ENCODE data around the gene CACNA1H.

CACNA1H gene

DNA sequence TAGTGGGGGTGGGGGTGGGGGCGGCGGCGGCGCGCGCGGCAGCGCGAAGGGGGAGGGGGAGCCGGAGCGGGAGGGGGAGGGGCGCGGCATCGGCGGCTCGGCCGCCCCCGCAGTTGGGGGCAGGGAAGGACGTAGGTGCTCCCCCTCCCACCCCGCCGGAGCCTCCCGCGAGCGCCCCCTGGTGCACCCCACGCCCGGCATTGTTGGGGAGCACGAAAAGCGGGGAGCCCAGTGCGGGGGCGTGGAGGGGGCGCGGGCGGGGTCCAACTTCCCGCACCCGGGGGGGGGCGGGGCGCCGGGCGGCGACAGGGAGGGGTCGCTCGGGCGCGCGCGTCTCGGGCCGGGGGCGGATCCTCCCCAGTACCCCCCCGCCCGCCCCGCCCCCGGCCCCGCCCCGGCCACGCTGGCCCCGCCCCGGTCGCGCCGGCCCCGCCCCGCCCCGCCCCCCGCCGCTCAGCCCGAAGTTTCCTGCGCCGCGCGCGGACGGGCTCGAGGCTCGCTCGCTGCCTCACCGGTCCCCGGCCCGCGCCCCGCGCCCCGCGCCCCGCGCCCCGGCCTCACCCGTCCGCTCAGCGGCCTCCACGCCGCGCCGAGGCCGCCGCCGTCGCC lies at the start of gene CACNA1H:
Gene CACNA1H, plus strand, starts transcription at position 456 of the 609 bp plus-strand sequence. CDS start 632 bp downstream, outside the sequence.
- TF ChIP-seq, protein P1, sequence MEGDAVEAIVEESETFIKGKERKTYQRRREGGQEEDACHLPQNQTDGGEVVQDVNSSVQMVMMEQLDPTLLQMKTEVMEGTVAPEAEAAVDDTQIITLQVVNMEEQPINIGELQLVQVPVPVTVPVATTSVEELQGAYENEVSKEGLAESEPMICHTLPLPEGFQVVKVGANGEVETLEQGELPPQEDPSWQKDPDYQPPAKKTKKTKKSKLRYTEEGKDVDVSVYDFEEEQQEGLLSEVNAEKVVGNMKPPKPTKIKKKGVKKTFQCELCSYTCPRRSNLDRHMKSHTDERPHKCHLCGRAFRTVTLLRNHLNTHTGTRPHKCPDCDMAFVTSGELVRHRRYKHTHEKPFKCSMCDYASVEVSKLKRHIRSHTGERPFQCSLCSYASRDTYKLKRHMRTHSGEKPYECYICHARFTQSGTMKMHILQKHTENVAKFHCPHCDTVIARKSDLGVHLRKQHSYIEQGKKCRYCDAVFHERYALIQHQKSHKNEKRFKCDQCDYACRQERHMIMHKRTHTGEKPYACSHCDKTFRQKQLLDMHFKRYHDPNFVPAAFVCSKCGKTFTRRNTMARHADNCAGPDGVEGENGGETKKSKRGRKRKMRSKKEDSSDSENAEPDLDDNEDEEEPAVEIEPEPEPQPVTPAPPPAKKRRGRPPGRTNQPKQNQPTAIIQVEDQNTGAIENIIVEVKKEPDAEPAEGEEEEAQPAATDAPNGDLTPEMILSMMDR (IDR thresholded peaks at IDR 0.05; ENCODE audit: control insufficient read depth, extremely low read depth, insufficient read depth): peak; percentile 35
- 0 out of 2 replicates have a peak within 1 kb of the TSS, but pooled peaks have one; percentile 18 for H3K4me3 ChIP-seq (ENCODE audit: low read depth, low read length)

GRCh38 chr16:1103636-1103980 lies 49.3 kb upstream of the CACNA1H start:
- DNase-seq (ENCODE audit: low read depth): no peak
- H3K4me3 ChIP-seq (ENCODE audit: low read depth, low read length): no peak overlapping the region
- TF ChIP-seq, protein P1 (IDR thresholded peaks at IDR 0.05; ENCODE audit: control insufficient read depth, extremely low read depth, insufficient read depth): no peak

More for the DNA sequence above, at the start of gene CACNA1H:
- no peak for DNase-seq (ENCODE audit: low read depth)

GRCh38 chr16:1105888-1106620 lies 46.9 kb upstream of the CACNA1H start:
- H3K4me3 ChIP-seq (ENCODE audit: low read depth, low read length): no peak overlapping the region
- TF ChIP-seq, protein P1 (IDR thresholded peaks at IDR 0.05; ENCODE audit: control insufficient read depth, extremely low read depth, insufficient read depth): peak; percentile 100

DNA sequence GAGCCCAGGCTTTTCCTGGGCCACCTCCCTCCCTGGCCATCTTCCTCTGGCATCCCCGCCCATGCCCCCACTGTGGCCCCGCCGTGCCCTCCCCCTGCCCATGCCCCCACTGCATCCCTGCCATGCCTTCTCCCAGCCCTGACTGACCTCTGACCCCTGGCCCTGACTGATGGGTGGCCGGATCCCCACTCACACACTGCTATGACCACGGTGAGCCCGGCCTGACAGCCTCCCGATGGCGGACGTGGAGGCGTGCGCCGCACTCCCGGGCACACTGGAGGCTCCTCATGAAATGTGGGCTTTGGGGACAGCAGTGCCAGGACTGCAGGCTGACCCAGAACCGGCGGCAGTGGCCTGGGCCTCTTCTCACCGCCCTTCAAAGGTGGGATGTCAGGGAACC lies 46.2 kb upstream of the CACNA1H start:
- H3K4me3 ChIP-seq (ENCODE audit: low read depth, low read length): no peak overlapping the region
- TF ChIP-seq, protein P1 (IDR thresholded peaks at IDR 0.05; ENCODE audit: control insufficient read depth, extremely low read depth, insufficient read depth): no peak
- DNase-seq (ENCODE audit: low read depth): no peak

More at GRCh38 chr16:1105888-1106620, 46.9 kb upstream of the CACNA1H start:
- DNase-seq (ENCODE audit: low read depth): no peak

GRCh38 chr16:1107141-1107540 lies 45.8 kb upstream of the CACNA1H start:
- H3K4me3 ChIP-seq (ENCODE audit: low read depth, low read length): no peak overlapping the region
- DNase-seq (ENCODE audit: low read depth): no peak
- TF ChIP-seq, protein P1 (IDR thresholded peaks at IDR 0.05; ENCODE audit: control insufficient read depth, extremely low read depth, insufficient read depth): no peak

- no peak for DNase-seq (ENCODE audit: low read depth)
- no peak overlapping the region for H3K4me3 ChIP-seq (ENCODE audit: low read depth, low read length)
- TF ChIP-seq, protein P1 (IDR thresholded peaks at IDR 0.05; ENCODE audit: control insufficient read depth, extremely low read depth, insufficient read depth): no peak
Measured at GRCh38 chr16:1107731-1108130, 45.2 kb upstream of the CACNA1H start.
